ENCODE measurements around the gene TIMM10. TPM values are rescaled to one million over a fixed set of nuclear protein-coding genes. Genes with fewer than 3 reads are reported as not detected.
"Not testable (repeated sequence)": the region's sequence is repeated elsewhere in the genome, so short reads cannot be mapped to it uniquely, and the experiment has no call there.

TIMM10 gene
- total RNA-seq, 1 donor from 2014 or later, result 39.9 TPM

DNA sequence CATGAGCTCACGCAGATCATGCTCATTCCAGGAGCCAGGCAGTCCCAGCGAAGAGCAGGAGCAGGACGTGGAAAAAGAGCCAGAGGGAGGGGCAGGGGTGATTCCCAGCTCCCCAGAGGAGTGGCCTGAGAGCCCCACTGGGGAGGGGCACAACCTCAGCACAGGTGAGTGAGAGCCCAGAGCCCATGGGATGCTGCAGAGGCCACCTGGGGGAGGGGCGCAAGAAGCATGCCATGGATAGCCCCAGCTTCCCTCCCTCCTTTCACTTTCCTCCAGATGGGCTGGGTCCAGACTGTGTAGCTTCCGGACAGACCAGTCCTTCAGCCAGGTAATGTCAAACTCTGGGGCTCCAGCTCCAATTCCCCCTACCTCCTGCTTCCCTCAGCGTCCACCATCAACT, 13.0 kb upstream of the TIMM10 start:
- no peak for DNase-seq (ENCODE audit: low spot score in 2 of 2)
- FAIRE-seq, result no peak

DNA sequence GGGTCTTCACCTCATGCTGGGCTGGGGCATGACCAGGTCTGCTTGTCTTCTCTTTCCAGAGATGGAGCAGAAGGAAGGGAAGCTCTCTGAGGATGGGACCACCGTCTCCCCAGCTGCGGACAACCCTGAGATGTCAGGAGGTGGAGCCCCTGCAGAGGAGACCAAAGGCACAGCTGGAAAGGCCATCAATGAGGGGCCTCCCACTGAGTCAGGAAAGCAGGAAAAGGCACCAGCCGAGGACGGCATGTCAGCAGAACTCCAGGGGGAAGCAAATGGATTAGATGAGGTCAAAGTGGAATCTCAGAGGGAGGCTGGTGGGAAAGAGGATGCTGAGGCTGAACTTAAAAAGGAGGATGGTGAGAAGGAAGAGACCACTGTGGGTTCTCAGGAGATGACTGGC, 12.0 kb upstream of the TIMM10 start:
- FAIRE-seq, result no peak
- no peak for DNase-seq (ENCODE audit: low spot score in 2 of 2)

DNA sequence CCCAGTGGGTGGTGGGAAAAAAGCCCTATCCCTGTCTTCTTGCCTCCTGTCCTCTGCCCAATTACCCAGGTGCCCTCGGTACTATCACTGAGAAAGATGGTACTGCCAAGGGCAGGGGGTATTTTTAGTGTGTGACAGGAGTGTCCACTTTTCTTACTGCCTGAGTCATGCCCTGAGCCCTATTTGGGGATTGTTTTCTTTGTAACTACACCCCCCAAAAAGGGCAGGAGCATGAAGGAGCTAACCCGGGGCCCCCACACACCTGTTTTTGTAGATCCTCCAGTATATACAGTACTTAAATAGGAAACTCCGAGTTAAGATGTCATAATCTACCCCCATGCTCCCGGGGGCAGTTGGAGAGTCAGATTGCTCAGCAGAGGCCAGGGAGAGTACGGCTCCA, 10.6 kb upstream of the TIMM10 start:
- FAIRE-seq, result no peak
- DNase-seq (ENCODE audit: low spot score in 2 of 2), result no peak

DNA sequence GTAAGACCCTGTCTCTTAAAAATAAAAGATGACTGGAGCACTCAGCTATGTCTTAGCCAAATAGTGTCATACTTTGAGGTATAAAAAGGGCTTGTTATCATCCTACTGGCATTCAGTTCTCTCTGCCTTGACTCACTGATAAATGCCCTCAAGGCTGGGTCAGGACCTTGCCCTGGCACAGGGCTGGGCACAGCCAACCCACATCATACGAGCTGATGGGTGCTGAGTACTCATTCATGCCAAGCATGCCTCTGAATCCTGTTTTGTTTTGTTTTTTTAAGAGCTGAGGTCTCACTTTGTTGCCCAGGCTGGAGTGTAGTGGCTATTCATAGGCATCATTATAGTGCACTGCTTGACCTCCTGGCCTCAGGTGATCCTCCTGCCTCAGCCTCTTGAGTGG, 8.8 kb upstream of the TIMM10 start:
- DNase-seq (ENCODE audit: low spot score in 2 of 2), result no peak
- FAIRE-seq, result no peak

DNA sequence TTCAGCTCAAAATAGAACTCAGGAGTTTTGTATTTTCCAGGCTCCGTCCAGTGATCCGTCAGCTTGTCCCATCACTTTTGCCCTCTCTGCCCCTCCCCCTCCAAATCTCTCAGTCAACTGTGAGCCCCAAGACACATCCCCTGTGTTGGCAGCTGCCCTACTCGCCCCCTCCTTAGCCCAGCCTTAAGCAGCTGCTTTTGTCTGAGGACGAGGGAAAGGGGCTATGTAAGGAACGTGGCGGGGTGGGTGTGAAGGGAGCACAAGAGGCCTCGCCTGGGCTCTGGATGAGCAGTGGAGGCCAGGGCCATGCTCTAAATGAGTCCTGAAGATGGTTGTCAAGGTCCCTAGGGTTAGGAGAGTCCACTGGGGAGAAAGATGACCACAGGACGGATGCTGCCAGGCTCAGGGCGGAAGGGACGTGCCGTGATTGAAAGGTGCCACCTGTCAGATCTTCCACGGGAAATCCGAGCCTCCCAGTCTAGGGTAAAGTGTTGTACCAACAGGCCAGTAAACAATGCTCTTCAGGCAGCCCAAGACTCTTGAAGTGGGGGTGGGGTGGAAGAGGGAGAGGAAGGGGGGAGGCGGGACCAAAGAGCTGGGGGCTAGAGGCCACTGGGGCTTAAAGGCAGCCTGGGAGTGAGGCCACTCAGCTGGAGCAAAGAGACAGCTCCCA, 6.5 kb upstream of the TIMM10 start, which contains the start of gene SMTNL1:
Gene SMTNL1, plus strand, starts transcription at position 649 of the 673 bp plus-strand sequence. CDS start 5,048 bp downstream, outside the sequence.
- FAIRE-seq, result no peak
- no peak for DNase-seq (ENCODE audit: low spot score in 2 of 2)

DNA sequence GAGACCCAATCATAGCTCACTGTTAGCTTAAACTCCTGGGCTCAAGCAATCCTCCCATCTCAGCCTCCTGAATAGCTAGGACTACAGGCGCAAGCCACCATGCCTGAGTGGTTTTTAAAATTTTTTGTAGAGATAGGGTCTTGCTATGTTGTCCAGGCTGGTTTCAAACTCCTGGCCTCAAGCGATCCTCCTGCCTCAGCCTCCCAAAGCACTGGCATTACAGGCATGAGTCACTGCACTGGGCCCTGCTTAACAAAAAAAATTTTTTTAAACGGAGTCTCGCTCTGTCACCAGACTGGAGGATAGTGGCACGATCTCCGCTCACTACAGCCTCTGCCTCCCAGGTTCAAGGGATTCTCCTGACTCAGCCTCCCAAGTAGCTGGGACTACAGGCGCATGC, 3.9 kb upstream of the TIMM10 start:
- not testable (repeated sequence) for FAIRE-seq; DNase-seq (ENCODE audit: low spot score in 2 of 2)

DNA sequence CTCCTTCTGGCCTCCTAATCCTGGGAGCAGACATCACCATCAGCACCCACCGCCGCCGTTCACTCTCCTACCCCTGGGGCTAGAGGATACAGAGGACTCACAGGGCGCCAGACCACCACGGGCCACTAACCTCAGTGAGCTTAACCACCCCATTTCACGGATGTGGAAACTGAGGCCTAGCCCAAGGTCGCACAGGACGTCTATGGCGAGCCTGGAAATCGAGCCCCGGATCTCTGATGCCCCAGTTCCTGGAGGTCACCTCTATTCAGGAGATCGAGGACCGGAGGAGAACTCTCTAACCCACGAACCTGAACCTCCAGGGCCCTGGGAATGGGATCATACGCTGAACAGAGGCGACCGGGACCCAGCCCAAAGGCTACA, 349 bp downstream of the TIMM10 start:
- FAIRE-seq (no peak), DNase-seq (ENCODE audit: low spot score in 2 of 2) (no peak)

DNA sequence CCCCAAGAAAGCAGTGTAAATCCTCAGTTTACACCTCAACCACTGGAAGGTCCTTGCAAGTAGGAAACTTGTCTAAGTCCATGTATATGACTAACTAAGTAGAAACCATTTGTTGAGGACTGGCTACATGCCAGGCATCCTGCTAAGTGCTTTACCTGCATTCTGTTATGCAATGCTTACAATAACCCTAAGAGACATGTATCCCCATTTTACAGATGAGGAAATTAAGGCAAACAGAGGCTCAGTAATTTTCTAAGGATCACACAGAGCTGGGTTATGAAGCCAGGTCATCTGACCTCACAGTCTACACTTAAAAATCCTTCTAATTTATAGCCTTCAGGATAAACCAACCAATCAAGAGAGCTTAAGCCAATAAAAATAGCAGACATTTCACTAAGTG, 1.5 kb downstream of the TIMM10 start:
- no peak for DNase-seq (ENCODE audit: low spot score in 2 of 2)
- no peak for FAIRE-seq

DNA sequence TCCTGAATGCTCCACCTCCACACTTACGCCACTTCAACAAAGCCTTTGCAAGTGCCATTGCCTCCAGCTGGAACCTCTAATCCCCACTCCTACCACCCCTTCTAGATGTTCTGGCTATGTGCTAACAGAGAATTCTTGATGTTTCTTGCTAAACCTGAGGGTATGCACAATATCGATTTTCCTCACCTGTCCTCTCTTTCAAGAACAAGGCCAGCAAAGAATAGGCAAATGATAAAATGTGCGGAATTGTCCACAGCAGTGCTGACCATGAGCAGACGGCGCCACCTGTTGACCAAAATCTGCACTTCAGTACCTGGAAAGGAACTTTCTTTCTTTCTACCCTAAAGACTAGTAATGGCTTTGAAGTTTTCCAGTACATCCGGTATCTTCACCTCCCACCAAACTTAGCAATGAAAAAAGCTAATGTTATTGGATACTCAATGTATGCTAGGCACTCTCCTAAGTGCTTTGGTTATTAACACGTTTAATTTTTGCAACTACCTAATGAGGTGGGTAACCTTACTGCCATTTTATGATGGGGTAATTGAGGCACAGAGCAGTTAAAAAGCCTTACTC, 3.4 kb downstream of the TIMM10 start:
- DNase-seq (ENCODE audit: low spot score in 2 of 2) (peak in 1 of 2 donors; percentile 42), FAIRE-seq (no peak)

DNA sequence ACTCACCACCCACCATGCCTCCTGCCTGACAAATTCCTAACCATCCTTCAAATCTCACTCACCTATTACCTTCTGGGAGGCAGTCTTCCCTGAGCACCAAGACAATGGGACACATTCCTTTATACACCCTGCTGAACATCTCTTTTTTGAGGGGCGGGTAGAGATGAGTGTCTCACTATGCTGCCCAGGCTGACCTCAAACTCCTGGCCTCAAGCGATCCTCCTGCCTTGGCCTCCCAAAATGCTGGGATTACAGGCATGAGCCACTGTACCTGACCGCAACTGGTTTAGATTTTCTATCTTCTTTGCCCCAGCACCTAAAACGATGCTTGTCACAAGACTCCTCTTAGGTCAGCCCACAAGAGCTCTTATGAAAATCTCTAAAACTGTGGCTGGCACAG, 7.1 kb downstream of the TIMM10 start:
- DNase-seq (ENCODE audit: low spot score in 2 of 2) (no peak), FAIRE-seq (no peak)

DNA sequence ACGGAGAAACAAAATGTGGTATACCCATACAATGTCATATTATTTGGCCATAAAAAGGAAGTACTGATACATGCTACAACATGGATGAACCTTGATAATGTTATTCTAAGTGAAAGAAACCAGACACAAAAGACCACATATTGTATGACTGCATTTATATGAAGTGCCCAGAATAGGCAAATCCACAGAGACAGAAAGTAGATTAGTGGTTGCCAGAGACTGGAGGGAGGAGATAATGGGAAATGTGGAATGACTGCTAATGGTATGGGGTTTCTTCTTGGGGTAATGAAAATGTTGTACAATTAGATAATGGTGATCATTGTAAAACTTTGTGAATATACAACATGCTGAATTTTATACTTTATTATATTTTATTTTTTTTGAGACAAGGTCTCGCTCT, 9.4 kb downstream of the TIMM10 start:
- FAIRE-seq (no peak), DNase-seq (ENCODE audit: low spot score in 2 of 2) (no peak)

DNA sequence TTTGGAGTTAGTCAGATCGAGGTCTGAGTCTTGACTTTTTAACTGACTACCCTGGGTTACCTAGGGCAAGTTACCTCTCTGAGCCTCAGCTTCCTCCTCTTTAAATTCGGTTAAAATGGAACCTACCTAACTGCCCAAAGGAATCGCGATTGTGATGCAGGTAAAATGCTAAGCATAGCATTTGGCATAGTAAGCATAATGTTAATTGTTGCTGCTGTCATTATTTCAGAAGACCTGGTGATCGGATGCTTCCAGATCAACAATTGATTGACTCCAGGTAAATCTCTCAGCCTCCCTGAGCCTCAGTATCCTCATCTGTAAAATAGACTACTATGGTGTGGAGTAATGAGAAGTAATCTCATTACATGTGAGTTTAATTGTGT, 14.5 kb downstream of the TIMM10 start:
- FAIRE-seq, result no peak
- no peak for DNase-seq (ENCODE audit: low spot score in 2 of 2)

DNA sequence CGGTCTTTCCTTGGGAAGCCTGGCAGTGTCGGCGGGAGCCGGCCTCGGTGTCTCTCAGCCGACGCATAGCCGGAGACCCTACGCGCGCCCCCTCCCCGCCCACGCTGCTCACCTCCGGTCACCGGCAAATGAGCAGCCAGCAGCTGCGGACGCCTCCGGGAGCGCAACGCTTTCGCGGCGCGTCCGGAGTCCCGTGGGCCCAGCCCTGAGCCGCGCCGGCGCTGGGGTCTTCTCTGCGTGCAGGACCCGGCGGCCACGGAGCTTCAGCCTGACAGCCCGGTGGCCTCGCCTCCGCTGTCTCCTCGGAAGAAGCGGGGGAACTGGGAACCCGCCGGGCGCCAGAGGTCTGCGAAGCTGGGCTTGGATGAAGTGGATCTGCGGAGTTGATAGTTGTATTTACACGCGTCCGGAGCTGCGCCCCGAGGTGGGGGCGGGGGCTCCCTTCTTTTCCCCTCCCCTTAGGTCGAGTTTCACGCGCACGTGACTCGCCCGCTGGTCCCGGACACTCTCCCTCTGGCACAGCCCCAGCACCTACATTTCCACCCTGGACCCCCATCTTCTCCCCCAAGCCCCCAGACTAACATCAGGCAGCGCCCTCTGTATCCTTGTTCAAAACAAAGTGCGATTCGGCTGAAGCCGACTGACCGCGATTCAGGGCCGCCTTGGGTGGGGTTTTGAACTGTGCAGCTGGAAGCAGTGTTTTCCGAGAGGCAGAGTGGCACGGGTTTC, 15.1 kb downstream of the TIMM10 start, which contains the start of gene SLC43A1:
Gene SLC43A1, minus strand, starts transcription at position 371 of the 729 bp plus-strand sequence. CDS start 1,591 bp downstream, outside the sequence.
- DNase-seq (ENCODE audit: low spot score in 2 of 2) (peak in 1 of 2 donors; percentile 41), FAIRE-seq (no peak)

DNA sequence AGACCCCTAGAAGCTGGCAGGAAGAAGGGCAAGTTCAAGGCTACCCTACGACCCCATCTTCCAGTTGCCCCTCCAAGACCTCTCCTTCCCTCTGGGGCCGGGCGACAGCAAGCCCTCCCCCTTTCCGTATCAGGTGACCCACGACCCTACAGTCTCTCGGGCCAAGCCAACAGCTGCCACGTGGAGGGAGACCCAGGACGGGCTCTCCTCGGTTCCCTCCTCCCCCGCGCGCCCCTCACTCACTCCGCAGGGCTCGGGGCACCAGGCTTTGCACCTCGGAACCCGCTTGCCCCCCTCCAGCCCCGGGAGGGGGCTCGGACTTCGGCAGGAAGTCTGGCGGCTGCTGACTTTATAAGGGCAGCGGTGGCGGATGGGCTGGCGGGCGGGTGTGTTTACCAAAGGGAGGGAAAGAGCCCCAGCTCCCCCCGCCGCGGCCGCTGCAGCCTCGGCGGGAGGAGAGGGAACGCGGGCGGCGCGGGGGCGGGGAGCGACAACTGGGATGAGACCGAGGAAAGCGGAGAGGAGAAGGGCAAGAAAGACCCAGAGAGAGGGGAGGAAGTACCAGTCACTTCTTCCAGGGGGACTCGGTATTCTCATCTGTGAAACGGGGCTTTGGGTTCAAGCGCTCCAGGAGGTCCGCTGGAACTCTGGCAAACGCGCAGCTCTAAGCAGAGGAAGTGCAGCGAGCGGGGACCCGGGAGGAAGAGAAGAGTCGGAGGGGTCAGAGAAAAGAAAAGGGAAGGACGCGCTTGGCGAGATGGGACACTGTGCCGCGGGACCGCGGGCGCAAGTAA, 15.8 kb downstream of the TIMM10 start:
- FAIRE-seq (no peak), DNase-seq (ENCODE audit: low spot score in 2 of 2) (peak; percentile 54 to 70)

DNA sequence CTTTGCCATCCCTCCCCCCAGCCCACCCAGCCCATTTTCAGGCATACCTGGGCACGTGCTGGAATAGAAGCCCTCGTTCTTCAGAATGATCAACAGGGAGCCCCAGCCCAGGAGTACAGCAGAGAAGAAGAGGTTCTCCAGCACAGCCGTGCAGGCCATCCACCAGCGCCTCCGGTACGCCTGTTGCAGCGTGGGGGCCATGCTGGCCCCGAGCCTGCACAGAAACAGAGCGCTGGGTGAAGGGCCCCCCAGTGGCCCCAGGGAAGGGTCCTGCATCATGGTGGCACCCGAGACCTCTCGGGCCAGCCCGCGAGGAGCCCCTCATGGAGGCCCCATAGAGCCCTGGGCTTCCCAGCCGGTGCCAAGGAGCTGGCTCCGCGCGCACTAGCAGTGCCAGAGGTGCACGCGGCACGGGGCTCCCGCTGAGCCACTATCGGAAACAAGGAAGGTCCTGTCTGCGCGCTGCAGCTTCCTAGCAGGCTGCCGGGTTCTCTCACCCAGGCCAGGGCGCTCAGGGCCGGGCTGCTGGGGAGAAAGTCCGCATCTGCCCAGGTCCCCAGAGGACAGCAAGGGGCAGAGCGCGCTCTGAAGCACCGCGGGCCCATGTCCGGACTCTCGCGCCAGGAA, 16.5 kb downstream of the TIMM10 start:
- FAIRE-seq, result no peak
- peak in 1 of 2 donors; percentile 36 for DNase-seq (ENCODE audit: low spot score in 2 of 2)

DNA sequence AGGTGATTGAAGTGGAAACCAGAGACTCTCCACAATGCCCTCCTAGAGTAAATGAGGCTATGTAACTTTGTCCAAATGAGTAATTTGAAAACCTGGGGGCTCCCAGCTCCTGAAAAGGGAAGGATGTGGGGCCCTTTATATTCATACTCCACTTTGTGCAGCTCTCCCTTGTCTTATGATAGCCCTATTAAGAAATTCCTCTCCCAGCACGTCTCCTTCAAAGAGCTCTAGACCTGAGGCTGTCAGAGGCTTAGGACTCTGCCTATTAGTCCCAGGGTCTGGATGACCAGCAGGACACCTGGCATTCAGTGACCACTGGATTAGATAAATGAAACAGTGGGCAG, 17.1 kb downstream of the TIMM10 start:
- no peak for FAIRE-seq
- no peak for DNase-seq (ENCODE audit: low spot score in 2 of 2)

DNA sequence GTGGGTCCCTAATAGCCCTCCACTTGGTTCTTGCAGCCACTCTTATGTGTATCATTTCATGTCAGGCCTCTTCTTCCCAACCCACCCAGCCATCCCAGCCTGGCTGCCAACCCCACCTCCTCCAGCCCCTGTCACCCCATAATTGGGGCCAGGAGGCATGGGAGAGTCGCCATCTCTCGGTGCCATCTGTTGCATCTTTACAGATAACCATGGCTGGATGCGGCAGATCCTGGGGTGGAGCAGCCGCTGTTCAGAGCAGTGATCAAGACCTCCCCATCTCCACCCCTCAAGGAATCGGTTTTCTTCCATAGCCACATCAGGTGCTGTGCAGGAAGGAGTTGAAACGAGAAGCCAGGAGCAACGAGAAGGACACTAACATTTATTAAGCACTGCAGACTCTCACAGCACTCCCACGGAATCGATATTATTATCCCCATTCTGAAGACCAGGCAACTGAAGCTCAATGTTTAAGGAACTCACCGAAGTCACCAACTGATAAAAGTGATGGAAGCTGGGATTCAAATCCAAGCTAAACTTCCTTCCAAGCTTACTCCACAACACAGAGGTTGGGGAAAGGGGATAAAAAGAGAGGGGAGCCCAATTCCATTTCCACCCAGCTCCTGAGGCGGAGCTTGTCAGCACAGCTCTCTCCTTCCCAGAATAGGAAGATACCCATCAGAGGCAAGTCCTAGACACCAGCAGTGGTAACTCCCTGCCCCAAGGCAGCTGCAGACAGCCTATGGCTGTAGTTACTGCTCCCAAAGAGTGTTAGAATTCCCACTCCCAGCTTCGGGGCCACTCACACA, 17.7 kb downstream of the TIMM10 start:
- FAIRE-seq (no peak), DNase-seq (ENCODE audit: low spot score in 2 of 2) (no peak)

DNA sequence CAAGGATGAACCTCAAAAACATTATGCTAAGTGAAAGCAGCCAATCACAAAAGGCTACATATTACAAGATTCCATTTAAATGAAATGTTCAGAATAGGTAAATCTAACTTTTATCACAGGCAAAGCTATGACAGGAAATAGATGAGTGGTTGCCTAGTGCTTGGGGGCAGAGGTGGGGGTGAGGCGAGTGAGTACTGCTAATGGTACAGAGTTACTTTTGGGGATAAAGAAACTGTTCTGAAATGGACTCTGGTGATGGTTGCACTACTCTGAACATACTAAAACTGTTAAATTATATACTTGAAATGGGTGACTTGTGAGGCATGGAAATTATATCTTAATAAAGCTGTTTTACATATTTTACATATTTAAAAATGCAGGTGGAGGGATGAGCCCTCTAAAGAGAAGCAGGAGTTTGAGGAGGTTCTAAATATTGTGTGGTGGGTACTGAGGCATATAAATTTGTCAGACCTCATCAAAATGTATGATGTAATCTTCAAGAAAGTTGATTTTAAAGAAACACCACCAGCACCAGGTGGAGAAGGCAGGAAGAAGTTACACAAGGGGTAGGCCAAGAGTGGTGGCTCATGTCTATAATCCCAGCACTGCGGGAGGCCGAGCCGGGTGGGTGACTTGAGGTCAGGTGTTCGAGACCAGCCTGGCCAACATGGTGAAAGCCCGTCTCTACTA, 18.7 kb downstream of the TIMM10 start:
- no peak for DNase-seq (ENCODE audit: low spot score in 2 of 2)
- no peak for FAIRE-seq

All from frontal cortex (tissue), 4 donors.